Measurements from ENCODE around the gene NCBP2L. TPM values are rescaled to one million over a fixed set of nuclear protein-coding genes. Genes with fewer than 3 reads are reported as not detected.

NCBP2L gene
- total RNA-seq, 1 donor from 2014 or later = not detected

- H3K27me3 ChIP-seq (ENCODE audit: low read depth) = peaks cover 9% of the 10 kb centered on the region
- intact Hi-C loops (cut with micrococcal nuclease) = no loop called here
- H3K36me3 ChIP-seq = no peaks in the 10 kb centered on the region
- DNase-seq = no peak
- H3K4me1 ChIP-seq = no peaks in the 10 kb centered on the region
- no peaks in the 10 kb centered on the region for H3K9me3 ChIP-seq (replicated peaks)
- TF ChIP-seq CTCF (IDR thresholded peaks at IDR 0.05; ENCODE audit: borderline replicate concordance) = no peak
- H3K4me3 ChIP-seq = no peak overlapping the region
- no peak overlapping the region for H3K27ac ChIP-seq (replicated peaks)
Measured at GRCh38 chrX:107836958-107837357, 59.4 kb downstream of the NCBP2L start.

GRCh38 chrX:107840971-107841370, 63.4 kb downstream of the NCBP2L start:
- Histone ChIP-seq H3K27ac (replicated peaks) (no peak overlapping the region), H3K4me3 (no peak overlapping the region), H3K4me1 (peaks cover 15% of the 10 kb centered on the region), H3K36me3 (no peaks in the 10 kb centered on the region), H3K9me3 (replicated peaks) (no peaks in the 10 kb centered on the region), H3K27me3 (ENCODE audit: low read depth) (peaks cover 9% of the 10 kb centered on the region)
- no peak for DNase-seq
- no peak for TF ChIP-seq CTCF (IDR thresholded peaks at IDR 0.05; ENCODE audit: borderline replicate concordance)
- intact Hi-C loops (cut with micrococcal nuclease) = no loop called here

- H3K36me3 ChIP-seq = no peaks in the 10 kb centered on the region
- H3K27me3 ChIP-seq (ENCODE audit: low read depth) = peaks cover 4% of the 10 kb centered on the region
- no peak overlapping the region for H3K27ac ChIP-seq (replicated peaks)
- DNase-seq = no peak
- no peaks in the 10 kb centered on the region for H3K9me3 ChIP-seq (replicated peaks)
- intact Hi-C loops (cut with micrococcal nuclease) = no loop called here
- H3K4me1 ChIP-seq = peaks cover 15% of the 10 kb centered on the region
- no peak for TF ChIP-seq CTCF (IDR thresholded peaks at IDR 0.05; ENCODE audit: borderline replicate concordance)
- H3K4me3 ChIP-seq = no peak overlapping the region
Measured at GRCh38 chrX:107842715-107843400, 65.3 kb downstream of the NCBP2L start.

Other genes starting within 250 kb of the NCBP2L start
- 22.1 TPM for gene PRPS1, start 149.2 kb upstream of the NCBP2L start, total RNA-seq
- 58.9 TPM for gene TSC22D3, start 1.9 kb upstream of the NCBP2L start, total RNA-seq
- 6.3 TPM for gene MID2, start 48.1 kb downstream of the NCBP2L start, total RNA-seq
- gene TEX13B, start 204.6 kb downstream of the NCBP2L start, total RNA-seq = not detected

Data from left ventricle myocardium inferior (tissue), 1 donor.